NCI-H2196 (cell line): Measurements from ENCODE around the gene SLC7A10.

ENCODE experiments used
- DNase-seq: peaks from one replicate; lab custom pipeline; 2025; ENCODE audit not compliant: unreplicated experiment; lab: John Stamatoyannopoulos, UW

SLC7A10 gene

DNA sequence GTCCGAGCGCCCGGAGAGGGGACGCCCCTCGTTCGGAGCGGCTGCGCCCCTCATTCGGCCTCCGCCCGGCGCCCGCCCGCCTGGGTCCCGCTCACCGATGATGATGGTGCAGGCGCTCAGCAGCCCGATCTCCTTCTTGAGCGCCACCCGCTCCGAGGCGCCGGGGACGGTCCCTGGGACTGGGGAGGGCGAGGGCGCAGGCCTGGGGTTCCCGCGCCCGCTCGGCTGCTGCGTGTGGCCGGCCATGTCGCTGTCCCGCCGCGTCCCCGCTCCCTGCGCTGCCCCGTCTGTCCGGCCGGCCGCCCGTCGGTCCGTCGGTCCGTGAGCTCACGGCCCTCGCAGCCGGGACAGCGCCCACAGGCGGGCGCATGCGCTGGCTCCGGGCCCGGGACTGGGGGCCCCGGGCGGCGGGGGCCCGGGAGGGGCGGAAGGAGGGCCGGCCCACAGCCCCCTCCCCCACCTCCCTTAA, at the start of gene SLC7A10:
Gene SLC7A10 (minus strand): TSS at position 393 of the 469 bp plus-strand sequence. CDS start 147 bp downstream, at position 246.
- no peak for DNase-seq

DNA sequence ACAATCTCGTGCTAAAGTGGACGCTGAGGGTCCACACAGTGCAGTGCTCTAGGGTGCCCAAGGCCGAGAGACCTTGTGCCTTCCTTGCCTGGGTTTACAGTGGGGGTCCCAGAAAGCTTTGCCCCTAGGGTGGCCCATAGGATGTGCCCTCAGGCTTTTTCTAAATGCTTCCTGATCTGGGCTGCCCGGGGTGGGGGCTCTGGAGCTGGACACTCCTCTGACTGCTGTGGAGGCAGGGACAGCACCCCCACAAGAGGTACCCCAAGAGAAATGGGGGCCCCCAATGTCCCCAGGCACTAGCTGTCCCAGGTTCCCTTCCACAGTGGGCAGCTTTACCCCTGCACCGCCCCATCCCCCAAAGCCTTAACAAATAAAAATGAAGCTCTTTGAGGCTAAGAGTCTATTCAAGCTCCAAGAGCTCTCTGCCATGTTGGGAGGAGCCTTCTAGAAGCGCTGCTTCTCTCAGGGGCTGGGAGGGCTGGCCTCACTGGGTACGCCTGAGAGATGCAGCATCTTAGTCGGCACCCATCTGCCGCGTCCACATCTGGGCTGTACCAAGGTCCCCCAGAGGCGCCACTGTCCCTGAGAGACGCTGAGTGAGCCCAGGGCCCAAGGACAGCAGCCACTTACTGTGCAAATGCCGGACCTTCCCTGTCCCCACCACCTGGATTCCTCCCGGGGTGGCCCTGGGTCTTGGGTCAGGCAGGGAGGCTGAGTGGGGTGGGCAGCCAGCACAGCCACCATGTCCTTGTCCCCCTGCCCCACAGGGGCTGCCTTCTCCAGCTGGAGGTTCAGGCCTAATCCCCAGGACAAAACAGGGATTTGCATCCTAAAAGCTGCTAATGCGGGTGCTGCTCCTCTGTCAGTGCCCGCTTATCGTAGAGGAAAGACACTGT, 49.3 kb upstream of the SLC7A10 start:
- DNase-seq = no peak

DNA sequence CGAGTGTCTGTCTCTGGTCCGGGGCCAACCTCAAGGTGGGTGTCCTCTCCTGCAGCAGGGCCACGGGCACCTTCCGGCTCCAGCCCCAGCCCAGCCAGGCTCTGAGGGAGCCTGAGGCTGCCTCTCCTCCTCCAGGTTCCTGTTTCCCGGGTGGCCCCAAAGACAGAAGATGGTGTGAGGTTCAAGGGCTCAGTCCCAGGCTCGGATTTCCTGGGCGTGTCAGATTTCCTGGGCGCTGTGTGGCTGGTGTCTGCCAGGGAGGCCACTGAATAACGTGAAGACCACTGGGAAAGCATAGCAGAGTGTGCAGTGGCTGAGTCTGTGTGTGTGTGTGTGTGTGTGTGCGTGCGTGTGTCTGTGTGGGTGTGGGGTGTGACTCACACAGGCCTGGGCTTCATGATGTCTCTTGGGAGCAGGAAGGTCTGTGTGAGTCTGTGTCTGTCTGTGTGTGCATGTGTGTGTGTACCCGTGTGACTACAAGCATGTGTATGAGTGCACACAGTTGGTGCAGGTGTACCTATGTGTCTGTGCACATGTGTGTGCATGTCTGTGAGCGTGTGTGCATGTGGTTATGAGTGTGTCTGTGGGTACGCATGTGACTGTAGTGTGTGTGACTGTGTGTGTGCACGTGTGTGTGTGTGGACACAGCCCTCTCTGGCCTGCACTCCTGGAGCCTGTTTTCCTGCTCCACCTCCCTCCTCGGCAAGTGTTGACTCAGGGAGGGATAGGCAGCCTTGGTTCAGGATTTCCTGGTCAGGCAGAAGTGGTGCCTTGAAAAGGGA, 48.4 kb upstream of the SLC7A10 start:
- peak; percentile 27 for DNase-seq

DNA sequence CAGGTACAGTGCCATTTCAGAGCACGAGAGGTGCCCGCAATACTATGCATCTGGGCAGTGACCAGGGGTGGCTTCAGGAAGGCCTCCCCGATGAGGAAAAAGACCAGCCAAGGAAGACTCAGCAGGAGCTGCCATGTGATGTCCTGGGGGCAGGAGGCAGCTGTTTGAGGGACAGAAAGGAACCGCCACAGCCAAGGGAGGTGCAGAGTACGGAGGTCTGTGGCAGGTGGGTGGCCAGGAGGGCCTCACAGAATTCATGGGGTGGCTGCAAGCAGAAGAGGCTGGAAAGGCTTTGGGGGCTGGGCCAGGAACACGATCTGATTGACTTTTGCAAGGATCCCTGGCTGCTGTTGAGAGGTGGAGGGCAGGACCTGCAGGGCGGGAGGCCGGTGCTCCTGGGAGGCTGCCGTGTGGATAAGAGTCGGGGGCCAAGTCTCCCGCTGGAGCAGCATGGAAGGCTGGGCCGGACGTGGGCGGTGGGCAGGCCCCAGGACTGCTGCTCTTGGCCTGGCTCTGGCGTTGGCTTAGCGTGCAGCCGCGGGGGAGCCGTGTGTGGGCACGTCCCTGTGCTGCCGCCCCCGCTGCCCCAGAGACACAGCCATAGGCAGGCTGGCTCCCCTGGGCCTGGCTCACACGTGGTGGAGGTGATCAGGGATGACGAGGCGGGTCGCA, 47.6 kb upstream of the SLC7A10 start:
- DNase-seq = no peak

DNA sequence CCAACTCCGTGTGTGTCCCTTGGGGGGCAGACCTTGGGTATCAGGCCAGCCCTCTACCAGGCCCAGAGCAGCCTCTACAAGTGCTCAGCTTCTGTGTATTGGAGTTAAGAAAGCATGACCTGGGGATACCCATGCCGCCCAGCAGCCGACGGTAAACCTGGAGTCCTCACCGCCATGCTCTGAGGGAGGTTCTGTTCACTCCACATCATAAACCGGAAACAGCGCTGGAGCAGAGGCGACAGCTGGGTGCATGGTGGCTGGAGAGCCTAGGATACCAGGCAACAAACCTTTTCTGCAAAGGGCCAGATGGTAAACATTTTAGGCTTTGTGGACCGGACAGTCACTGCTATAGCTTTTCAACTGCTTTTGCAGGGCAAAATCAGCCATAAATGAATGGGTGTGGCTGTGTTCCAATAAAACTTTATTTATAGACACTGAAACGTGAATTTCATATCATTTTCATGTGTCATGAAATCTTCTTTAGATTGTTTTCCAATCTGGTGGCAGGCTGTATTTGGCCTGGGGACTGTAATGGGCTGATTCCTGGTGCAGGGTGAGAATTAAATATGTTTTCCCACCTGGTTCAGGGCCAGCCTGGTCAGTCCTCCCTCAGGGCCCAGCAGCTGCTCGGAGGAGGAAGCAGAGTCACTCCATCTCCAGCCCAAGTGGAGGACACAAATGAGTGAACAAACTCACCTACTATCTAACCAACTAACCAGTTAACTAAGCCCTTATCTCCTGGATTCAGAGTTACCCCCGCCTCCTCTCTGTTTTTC, 45.8 kb upstream of the SLC7A10 start:
- DNase-seq = no peak

DNA sequence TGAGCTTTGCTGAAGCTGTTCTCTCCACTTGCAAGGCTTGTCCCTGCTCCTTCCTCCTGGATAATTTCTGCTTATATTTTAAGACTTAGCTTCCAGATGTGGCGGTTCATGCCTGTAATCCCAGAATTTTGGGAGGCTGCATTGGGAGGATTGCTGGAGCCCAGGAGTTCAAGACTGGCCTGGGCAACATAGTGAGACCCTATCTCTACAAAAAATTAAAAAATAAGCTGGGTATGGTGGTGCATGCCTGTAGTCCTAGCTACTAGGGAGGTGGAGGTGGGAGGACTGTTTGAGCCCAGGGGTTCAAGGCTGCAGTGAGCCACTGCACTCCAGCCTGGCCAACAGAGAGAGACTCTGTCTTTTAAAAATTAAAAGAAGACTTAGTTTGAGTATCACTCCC, 45.1 kb upstream of the SLC7A10 start:
- DNase-seq = no peak

DNA sequence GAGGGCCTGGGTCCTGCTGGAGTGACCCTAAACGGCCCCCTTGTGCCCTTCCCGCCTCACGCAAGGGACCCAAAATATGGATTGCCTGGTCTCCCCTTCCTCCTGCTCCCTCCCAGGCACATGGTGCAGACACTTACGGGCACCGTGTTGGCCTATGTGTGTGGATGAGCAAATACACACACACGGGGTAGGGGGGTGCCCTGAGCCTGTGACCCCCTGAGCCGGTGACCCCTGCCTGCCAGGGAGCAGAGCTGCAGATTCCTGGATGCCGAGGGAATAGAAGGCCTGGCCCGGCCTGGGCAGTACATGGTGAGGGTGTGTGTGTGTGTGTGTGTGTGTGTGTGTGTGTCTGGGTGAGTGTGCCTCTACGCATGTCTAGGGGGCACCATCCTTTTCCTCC, 43.4 kb upstream of the SLC7A10 start:
- DNase-seq = no peak

DNA sequence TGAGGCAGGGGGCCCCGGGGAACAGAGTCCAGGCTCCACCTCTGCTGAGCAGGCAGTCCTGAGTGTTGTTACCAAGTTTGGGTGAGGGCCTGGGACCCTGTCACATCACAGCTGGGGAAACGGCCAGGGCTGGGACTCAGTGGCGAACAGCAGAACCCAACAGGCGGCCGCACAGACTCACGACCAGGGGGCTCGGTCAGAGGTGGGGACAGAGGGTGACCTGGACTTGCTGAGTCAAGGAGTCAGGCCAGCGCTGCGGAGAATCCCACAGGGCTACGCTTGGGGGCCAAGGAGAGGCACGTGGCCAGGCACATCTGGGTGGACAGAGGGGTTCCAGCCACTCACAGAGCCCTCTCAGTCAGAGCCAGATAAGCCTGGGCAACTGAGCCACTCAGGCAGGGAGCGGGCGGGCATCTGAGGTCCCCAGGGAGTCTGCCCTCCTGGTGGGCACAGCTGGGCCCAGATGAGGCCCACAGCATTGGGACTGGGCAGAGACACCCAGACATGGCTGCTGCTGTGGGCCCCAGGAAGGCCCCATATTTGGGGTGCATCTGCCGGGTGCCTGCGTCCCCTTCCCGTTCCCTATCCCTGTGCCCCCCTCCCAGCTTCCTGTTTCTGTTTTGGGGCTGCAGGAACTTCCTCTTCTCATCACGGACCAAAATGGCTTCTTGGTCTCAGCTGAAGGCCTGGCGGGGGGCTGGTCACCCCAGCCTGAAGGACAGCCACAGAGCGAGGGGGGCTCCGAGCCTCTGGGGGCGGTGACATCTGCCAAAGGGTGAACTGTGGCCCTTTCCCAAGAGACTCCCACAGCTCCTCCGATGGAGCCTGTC, 42.7 kb upstream of the SLC7A10 start:
- DNase-seq = no peak

DNA sequence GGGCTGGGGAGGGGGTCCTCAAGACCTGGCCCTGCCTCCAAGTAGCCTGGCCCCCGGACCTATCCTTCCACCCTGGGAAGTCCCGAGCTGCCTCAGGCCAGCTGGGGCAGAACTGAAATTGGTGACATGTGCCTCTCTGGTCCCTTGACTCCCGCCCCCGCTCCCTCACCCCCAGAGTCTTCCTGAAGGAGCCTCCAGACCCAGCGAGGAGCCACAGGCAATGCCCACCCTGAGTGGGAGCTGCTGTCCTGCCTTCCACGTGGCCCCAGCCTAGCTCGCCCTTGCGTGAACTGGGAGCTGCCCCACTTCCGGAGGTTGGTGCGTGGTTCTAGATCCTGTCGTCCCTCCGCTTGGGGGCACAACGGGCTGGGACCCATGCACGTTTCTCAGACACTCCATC, 42.1 kb upstream of the SLC7A10 start:
- DNase-seq = no peak

DNA sequence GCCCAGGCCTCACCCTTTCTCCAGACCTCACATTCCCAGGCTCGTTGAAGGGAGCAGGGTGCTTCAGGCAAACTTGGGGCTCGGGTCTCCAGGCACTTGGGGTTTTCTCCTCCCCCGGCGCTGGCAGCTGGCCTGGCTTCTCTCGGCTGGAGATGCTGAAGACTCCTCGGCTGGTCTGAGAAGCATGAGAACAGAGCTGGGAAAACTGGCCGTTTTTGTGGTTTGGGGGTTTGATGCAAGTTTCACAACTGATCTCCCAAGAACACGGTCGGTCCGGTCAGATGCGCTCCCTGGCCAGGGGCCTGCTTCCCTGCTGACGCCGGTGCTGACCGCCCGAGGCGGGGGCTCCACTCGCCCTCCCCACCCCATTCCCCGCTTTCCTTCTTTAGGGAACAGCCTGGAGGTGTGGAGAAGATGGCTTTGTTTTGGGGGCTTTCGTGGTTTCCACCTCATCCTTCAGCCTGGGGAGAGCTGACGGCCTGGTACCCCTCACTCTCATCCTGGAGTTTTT, 41.4 kb upstream of the SLC7A10 start:
- no peak for DNase-seq

DNA sequence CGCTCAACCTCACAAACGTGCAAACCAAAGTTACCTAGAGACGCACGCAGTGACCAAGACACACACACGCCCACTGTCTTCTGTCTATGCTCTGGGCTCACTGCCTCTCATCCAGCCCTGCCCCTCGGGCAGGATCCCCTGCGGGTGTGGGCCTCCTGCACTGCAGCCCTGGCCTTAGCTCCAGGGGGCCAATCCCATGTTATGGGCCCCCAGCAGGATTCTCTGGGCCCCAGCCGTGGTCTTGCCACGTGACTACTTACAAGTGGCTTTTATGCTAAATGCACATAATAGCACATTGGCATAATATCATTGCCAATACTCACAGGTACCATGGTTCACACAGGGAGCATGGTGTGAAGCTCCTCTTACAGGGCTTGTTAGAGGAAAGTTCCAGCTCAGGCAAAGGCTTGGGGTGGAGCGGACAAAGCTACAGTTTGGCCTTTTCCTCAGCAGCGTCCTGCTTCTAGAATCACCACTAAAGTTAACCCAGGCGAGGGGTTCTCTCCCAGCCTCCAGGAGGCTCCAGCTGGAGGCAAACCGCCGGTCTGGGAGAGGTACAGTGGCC, 39.3 kb upstream of the SLC7A10 start:
- DNase-seq = no peak

DNA sequence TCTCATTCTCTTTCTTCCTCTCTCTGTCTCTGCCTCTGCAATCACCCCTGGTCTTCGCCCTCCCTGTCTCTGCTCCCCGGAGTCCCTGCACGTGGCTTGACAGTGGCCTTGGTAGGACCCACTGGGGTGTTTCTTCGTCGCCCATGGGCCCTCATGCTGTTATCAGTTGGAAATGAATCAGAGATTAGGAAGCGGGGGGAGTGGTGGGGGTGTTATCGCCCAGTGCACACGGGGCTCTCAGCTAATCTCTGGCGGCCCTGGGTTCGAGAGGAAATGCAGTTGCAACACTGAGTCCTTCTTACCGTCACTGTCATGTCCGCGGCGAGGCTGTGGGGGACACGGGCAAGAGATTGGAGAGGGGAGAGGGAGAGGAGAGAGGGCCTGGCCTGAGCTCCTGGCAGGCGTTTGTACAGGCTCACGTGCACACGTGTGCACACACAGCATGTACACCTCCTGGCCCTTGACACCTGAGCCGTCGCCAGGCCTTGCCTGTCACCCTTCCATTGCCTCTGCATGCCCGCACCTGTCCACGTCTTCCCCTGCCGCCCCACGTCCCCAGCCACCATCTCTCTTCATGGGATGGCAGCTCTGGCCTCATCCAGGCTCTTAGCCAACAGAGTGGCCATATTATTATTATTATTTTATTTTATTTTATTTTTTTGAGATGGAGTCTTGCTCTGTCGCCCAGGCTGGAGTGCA, 37.8 kb upstream of the SLC7A10 start:
- DNase-seq = no peak

DNA sequence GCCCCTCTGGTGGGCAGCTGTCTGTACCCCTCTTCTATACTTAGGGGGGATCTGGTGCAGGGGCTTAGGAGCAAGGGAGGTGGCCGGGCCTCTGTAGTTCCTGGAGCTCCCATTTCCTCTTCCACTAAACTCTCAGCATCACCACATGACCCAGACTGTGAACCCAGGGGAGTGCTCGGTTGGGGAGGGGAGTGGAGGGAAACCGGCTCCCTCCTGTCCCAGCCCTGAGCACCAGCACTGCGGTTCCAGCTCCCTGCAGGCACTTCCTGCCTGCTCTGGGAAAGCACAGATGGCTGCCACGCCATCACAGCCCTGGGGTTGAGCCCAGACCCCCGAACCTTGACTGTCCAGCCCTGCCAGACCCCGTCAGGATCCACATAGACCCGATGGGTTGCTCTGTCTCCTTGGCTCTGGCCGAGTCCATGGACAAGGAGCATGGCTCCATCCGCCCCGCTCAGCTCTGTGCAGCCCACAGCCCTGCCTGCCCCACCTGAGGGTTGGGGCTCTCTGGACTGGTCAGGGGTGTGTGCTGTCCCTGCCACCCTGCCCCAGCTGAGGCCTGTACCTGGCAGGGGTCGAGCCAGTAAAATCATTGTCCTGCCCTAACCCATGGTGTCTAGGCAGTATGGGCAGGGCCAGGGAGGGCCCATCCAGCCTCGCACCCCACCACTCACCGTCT, 36.0 kb upstream of the SLC7A10 start:
- no peak for DNase-seq

DNA sequence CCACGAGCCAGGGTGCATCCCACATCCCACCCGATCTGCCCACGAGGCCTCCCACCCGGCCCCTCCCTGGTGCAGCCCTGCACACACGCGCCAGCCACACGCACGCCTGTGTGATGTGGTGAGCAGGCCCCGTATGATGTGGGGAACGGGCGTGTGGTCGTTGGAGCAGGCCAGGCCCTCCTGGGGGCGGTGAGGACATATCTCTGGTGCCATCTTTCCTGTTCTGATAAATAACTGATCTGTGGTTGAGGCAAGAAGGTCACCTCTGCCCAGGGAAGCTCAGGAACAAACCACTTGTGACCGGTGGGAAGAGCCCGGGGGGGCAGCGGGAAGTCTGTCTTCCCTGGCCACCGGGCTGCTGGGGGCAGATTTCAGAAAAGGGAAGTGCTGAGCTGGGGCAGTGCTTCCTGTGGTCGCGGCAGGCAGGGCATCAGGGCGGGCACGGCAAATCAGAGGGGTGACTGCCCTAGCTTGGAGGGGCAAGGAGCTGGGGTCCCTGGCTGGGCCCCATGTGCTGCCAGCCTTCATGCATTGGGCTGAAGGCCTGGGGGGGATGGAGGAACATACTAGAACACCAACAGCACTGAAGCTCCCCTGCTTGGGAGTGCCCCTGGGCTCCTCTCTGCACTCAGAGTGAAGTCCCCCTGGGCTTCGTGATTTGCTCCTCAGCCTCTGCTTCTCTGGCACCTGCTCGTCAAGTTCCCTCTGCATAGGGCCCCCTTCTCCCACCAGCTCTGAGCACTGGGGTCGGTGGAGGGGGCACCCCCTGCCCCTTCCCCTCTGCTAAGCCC, 35.2 kb upstream of the SLC7A10 start:
- no peak for DNase-seq

DNA sequence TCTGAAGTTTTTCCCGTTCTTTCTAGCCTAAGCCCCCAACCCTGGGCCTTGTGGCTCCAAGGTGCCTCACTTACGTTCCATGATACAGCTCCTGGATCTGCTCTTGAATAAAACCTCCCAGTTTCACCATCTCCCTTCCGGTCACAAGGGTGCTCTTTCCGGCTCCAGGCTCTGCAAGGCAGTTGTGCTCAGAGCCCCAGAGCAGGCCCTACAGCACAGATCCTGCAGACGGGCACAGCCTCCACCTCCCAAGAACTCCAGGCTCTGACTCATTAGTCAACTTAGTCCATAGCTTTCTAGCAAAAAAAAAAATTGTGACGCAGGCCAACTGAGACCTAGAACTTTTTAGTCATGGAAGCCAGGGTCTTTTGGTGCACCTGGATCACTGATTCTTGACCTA, 33.9 kb upstream of the SLC7A10 start:
- DNase-seq = no peak

DNA sequence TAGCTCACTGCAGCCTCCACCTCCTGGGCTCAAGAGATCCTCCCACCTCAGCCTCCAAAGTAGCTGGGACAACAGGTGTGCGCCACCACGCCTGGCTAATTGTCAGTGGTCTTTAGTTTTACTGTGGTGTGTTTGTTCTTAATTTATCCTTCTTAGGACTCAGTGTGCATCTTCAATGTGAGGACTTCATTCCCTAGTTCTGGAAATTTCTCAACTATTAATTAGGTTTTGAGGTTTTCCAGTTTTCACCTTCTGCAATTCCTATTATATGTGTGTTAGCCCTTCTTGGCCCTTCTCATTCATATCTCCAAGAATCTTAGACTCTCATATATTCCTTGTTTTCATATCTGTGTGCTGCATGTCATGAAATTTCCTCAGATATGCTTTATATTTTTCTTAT, 32.2 kb upstream of the SLC7A10 start:
- DNase-seq = no peak

DNA sequence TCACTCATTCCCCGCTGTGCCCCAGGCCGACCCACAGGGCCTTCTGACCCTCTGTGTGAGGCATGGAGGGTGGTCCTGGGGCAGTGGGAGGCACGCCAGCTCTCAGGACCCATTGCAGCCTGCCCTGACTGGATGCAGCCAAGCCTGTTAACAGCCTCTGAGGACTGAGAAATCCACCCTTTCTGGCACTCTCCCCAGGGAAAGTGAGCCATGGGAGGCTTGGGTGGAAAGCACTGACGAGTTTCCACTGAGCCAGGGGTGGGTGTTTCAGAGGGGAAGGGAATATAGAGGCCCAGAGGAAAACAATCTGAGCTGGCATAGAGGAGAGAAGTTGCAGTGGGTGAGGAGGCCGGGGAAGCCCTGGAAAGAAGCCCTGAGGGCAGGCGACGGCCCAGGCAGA, 30.6 kb upstream of the SLC7A10 start:
- DNase-seq = no peak
